PC-9 (cell line): ENCODE results near the gene KCNE4.

Experiments used
- CTCF ChIP-seq: fragments of 200-600 bp; sonication (generic); conservative IDR thresholded peaks from 2 replicates; pipeline ENCODE4 v1.6.1; 2017; ENCODE audit warnings: mixed run types, antibody characterized with exemption, mild to moderate bottlenecking, moderate library complexity
- EZH2 ChIP-seq: fragments of 200-600 bp; sonication (generic); IDR thresholded peaks from 2 replicates; pipeline ENCODE4 v1.8.0; 2017; ENCODE audit warnings: antibody characterized with exemption, low read depth

DNA sequence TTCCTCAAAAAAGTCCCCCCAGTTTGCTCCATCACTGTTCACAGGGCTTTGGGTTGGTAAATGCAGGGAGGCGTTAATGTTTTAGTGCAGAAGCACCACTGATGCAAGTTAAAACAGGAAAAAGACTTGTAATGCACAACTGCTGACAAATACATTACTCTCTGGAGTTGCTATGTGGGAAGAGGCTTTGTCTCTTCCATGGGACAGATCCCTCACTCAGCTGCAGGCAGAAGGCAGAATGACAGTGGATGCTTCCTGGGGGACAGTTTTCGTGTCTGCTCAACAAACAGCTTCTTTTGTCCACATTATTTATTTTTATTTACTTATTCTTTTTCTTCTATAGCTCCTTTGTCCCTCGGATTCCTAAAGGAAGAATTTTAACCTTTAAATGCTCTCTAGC, 22.7 kb upstream of the KCNE4 start:
- no peak for TF ChIP-seq CTCF
- no peak for TF ChIP-seq EZH2
